Measurements from ENCODE around the gene EPHA2.
"Not testable (repeated sequence)": the region's sequence is repeated elsewhere in the genome, so short reads cannot be mapped to it uniquely, and the experiment has no call there.

EPHA2 gene

GRCh38 chr1:16167331-16168143, 11.7 kb upstream of the EPHA2 start:
- DNase-seq (ENCODE audit: low read depth) = peak; percentile 46

- no peak for DNase-seq (ENCODE audit: low read depth)
Measured at GRCh38 chr1:16166117-16166516, 10.2 kb upstream of the EPHA2 start.

- DNase-seq (ENCODE audit: low read depth) = no peak
Measured at GRCh38 chr1:16165548-16165947, 9.7 kb upstream of the EPHA2 start.

GRCh38 chr1:16165073-16165364, 9.2 kb upstream of the EPHA2 start:
- DNase-seq (ENCODE audit: low read depth) = no peak

GRCh38 chr1:16164213-16165072, 8.6 kb upstream of the EPHA2 start:
- no peak for DNase-seq (ENCODE audit: low read depth)

- not testable (repeated sequence) for DNase-seq (ENCODE audit: low read depth)
Measured at GRCh38 chr1:16163608-16164212, 7.8 kb upstream of the EPHA2 start.

GRCh38 chr1:16162163-16162822, 6.4 kb upstream of the EPHA2 start:
- peak; percentile 35 for DNase-seq (ENCODE audit: low read depth)

GRCh38 chr1:16161717-16162116, 5.8 kb upstream of the EPHA2 start:
- no peak for DNase-seq (ENCODE audit: low read depth)

GRCh38 chr1:16158993-16159831, 3.3 kb upstream of the EPHA2 start:
- DNase-seq (ENCODE audit: low read depth) = no peak

GRCh38 chr1:16158025-16158424, 2.2 kb upstream of the EPHA2 start:
- no peak for DNase-seq (ENCODE audit: low read depth)

- no peak for DNase-seq (ENCODE audit: low read depth)
Measured at GRCh38 chr1:16156848-16157495, 1.1 kb upstream of the EPHA2 start.

- DNase-seq (ENCODE audit: low read depth) = no peak
Measured at GRCh38 chr1:16153999-16154673, 1.7 kb downstream of the EPHA2 start.

GRCh38 chr1:16153096-16153998, 2.5 kb downstream of the EPHA2 start:
- no peak for DNase-seq (ENCODE audit: low read depth)

GRCh38 chr1:16152481-16153087, 3.3 kb downstream of the EPHA2 start:
- DNase-seq (ENCODE audit: low read depth) = no peak

GRCh38 chr1:16151995-16152384, 3.9 kb downstream of the EPHA2 start:
- no peak for DNase-seq (ENCODE audit: low read depth)

GRCh38 chr1:16151196-16151994, 4.5 kb downstream of the EPHA2 start:
- DNase-seq (ENCODE audit: low read depth) = no peak

- no peak for DNase-seq (ENCODE audit: low read depth)
Measured at GRCh38 chr1:16150508-16150907, 5.4 kb downstream of the EPHA2 start.

Measured in activated T-cell treated with anti-CD3 and anti-CD28 coated beads for 48 hours (primary cell).